Thymus (tissue), 11 donors: Measurements from ENCODE around the gene TENM3. TPM values are rescaled to one million over a fixed set of nuclear protein-coding genes. Genes with fewer than 3 reads are reported as not detected.

Experiments used
- DNase-seq, 9 donors: peaks; one replicate each; pipeline ENCODE4 v3.0.0-alpha.2; 2013; ENCODE audit warnings: low spot score in 9 of 9, low read depth in 6 of 9, missing footprints in 1 of 9
- H3K27ac ChIP-seq, 2 donors: one replicate each; pipeline ENCODE4 v1.5.1; 2013; ENCODE audit warnings: control low read depth in 1 of 2, low read depth in 1 of 2, low read length in 1 of 2, mild to moderate bottlenecking in 1 of 2, moderate library complexity in 1 of 2
- H3K27me3 ChIP-seq, 2 donors: one replicate each; pipeline ENCODE4 v1.5.1; 2013; ENCODE audit warnings: low read length in 1 of 2; ENCODE audit not compliant: control insufficient read depth in 2 of 2, insufficient read depth in 1 of 2
- H3K36me3 ChIP-seq, 2 donors: one replicate each; pipeline ENCODE4 v1.5.1; 2013; ENCODE audit warnings: low read length in 1 of 2, mild to moderate bottlenecking in 1 of 2, moderate library complexity in 1 of 2; ENCODE audit not compliant: control insufficient read depth in 2 of 2, insufficient read depth in 2 of 2
- H3K4me1 ChIP-seq, 2 donors: one replicate each; pipeline ENCODE4 v1.5.1; 2013; ENCODE audit warnings: low read length in 2 of 2; ENCODE audit not compliant: control insufficient read depth in 2 of 2, insufficient read depth in 2 of 2
- H3K4me3 ChIP-seq, 2 donors: one replicate each; pipeline ENCODE4 v1.5.1; 2013; ENCODE audit warnings: low read length in 2 of 2, control low read depth in 1 of 2, mild to moderate bottlenecking in 1 of 2
- H3K9me3 ChIP-seq, 2 donors: one replicate each; pipeline ENCODE4 v1.5.1; 2013; ENCODE audit warnings: low read length in 1 of 2, mild to moderate bottlenecking in 1 of 2; ENCODE audit not compliant: control insufficient read depth in 2 of 2, insufficient read depth in 1 of 2
- WGBS: extraction: QIAGEN DNeasy Blood & Tissue Kit; methylation state at CpG from one replicate; pipeline ENCODE4 v1.1.7; 2013; 5-methylcytosine and 5-hydroxymethylcytosine counted together
- polyA plus RNA-seq: library from polyadenylated mRNA; stranded (reverse); fragments of 200-250 nt; gene quantifications from one replicate; pipeline ENCODE4 v1.2.3, GENCODE V29; 2013
- total RNA-seq: library from RNA; stranded (reverse); fragments of 120-200 nt; gene quantifications from one replicate; pipeline ENCODE4 v1.2.4, GENCODE V29; 2013
- donor health status: healthy.

Gene TENM3
- total and polyA plus RNA-seq, 2 donors: 2.1 to 9.5 TPM

DNA sequence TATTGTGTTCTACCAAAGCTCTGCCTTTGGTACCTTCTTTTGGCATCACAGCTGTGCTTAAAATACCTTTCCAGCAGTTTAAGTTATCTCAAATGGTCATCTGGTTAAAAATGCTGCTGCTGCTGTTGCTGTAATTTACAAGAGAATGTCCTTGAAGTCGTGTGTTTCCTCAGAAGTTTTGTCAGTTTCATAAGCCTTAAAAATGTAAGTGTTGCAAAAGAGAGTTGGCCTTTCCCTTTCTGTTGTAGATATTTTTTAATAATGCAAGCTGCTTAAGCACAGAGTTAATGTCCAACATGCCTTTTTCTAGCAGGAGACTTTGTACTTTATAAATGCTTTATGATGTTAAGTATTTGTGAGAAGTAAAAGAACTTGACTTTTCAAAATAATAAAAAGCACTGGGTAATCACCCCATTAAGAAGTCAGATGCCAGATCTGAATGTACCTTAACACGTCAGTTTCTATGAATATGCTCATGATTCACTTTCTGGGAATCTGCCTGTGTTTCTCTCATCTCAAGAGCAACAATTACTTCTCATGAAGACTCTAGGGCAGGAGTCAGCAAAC lies 35.3 kb upstream of the TENM3 start:
- no peak for DNase-seq
- Histone ChIP-seq H3K9me3 (no peaks in the 10 kb centered on the region), H3K36me3 (no peaks in the 10 kb centered on the region), H3K4me1 (no peaks in the 10 kb centered on the region), H3K27ac (no peak overlapping the region), H3K27me3 (no peaks in the 10 kb centered on the region), H3K4me3 (no peak overlapping the region)
- 54% methylated on average over 2 of the region's 2 CpGs for WGBS

DNA sequence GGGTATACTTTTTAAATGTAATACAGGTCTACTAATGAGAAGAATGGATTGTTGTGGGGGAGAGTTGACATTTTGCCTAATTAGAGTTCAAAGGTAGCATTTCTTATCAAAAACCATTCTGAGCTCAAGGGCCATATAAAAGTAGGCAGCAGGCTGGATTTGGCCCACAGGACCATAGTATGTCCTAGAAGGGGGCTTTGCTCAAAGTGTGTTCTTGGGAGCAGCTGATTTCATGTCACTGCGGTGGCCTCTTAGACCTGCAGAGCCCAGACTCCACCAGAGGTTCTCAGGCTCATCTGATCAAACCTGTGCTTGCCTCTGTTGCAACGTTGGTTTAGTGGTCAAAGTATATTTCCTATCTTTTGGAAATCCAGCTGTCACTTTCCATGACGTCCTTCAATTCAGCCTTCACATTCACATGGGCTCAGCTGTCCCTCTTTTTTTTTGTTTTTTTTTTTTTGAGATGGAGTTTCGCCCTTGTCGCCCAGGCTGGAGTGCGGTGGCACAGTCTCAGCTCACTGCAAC lies 34.6 kb upstream of the TENM3 start:
- WGBS: 94% methylated on average over 6 of the region's 6 CpGs
- Histone ChIP-seq H3K27me3 (no peaks in the 10 kb centered on the region), H3K4me1 (no peaks in the 10 kb centered on the region), H3K36me3 (no peaks in the 10 kb centered on the region), H3K9me3 (no peaks in the 10 kb centered on the region), H3K4me3 (no peak overlapping the region), H3K27ac (no peak overlapping the region)
- no peak for DNase-seq

DNA sequence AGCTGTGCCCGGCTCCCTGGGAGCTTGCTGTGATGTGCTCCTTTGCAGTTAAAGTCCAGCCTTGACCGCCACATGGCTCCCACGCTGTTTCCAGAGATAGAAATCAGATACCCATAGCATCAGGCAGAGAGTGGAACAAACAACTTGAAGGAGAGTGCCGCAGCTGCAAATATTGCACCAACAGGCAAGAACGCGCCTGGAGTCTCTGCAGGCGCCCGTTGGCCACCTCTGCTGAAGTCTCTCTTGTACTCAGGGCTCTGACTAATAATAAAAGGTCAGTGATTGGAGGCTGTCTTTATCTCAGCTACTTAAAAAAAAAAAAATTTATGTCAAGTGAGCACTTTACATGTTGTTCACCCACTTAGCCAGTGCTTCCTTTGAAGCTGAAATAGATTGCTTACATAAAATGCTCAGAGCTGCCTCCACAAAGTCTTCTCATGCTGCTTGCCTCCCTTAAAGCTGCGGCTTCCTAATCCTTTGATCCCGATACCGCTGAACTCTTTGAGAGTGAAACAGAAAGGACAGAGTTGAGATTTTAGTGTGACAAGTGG lies 30.9 kb upstream of the TENM3 start:
- 80% methylated on average over 11 of the region's 11 CpGs for WGBS
- Histone ChIP-seq H3K36me3 (no peaks in the 10 kb centered on the region), H3K4me3 (no peak overlapping the region), H3K27me3 (no peaks in the 10 kb centered on the region), H3K9me3 (no peaks in the 10 kb centered on the region), H3K27ac (no peak overlapping the region), H3K4me1 (no peaks in the 10 kb centered on the region)
- no peak for DNase-seq

DNA sequence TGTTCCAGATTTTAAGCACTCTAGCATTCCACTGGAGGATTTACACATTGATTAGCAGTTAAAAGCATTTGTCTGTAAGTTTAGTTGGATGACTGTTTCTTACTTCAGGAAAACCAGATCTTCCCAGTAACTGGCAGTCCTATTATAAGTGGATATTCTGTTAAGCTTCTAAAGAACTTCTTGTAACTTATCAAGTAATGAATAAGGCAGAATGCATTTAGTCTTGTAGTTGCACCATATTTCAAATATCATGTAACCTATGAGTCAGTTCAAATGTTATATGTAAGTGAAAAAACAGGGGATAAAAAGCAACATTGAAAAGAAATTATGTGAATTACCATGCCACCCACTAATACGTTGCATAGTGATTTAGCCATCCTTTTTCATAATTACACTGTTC lies 30.2 kb upstream of the TENM3 start:
- Histone ChIP-seq H3K4me3 (no peak overlapping the region), H3K27me3 (no peaks in the 10 kb centered on the region), H3K9me3 (no peaks in the 10 kb centered on the region), H3K27ac (no peak overlapping the region), H3K36me3 (no peaks in the 10 kb centered on the region), H3K4me1 (no peaks in the 10 kb centered on the region)
- no peak for DNase-seq
- WGBS: 86% methylated on average over 1 of the region's 1 CpG

DNA sequence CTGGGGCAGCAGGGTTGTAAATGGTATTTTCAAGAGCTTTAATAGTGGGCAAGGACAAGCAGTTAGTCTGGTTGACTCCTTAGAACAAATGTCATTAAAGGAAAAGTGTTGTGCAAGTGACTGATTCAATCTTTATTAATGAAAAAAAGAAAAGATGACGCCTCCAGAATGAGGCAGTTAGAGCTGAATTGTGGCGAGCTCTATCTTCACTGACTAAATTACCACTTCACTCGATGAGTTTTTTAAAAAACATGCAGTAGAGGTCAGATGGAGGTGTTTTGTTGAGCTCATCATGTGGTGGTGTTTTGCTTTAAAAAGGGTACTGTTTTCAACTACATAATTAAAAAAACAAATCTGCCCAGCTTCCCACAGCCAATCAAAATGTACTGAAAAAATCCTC lies 28.1 kb upstream of the TENM3 start:
- Histone ChIP-seq H3K27ac (no peak overlapping the region), H3K27me3 (no peaks in the 10 kb centered on the region), H3K36me3 (no peaks in the 10 kb centered on the region), H3K9me3 (no peaks in the 10 kb centered on the region), H3K4me1 (no peaks in the 10 kb centered on the region), H3K4me3 (no peak overlapping the region)
- 75% methylated on average over 3 of the region's 3 CpGs for WGBS
- DNase-seq: no peak

DNA sequence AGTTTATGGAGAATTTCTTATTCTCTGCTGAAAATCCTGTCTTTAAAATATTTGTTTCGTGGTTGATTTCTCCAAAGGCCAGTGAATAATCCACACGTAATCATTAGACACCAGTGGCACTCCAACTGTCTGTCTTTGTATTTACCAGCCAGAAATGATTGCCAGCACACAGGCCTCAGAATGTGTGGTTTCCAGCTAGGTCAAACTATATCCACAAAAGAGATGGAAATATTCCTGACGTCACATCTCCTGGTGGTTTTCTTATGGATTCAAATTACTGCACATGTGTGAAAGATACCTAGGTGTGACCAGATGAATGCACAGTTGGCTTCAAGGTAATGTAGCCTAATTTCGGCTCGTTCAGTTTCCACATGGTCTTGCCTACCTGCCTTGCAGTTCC lies 27.2 kb upstream of the TENM3 start:
- no peak for DNase-seq
- Histone ChIP-seq H3K9me3 (no peaks in the 10 kb centered on the region), H3K27ac (no peak overlapping the region), H3K4me1 (no peaks in the 10 kb centered on the region), H3K36me3 (no peaks in the 10 kb centered on the region), H3K4me3 (no peak overlapping the region), H3K27me3 (no peaks in the 10 kb centered on the region)
- 82% methylated on average over 5 of the region's 5 CpGs for WGBS

DNA sequence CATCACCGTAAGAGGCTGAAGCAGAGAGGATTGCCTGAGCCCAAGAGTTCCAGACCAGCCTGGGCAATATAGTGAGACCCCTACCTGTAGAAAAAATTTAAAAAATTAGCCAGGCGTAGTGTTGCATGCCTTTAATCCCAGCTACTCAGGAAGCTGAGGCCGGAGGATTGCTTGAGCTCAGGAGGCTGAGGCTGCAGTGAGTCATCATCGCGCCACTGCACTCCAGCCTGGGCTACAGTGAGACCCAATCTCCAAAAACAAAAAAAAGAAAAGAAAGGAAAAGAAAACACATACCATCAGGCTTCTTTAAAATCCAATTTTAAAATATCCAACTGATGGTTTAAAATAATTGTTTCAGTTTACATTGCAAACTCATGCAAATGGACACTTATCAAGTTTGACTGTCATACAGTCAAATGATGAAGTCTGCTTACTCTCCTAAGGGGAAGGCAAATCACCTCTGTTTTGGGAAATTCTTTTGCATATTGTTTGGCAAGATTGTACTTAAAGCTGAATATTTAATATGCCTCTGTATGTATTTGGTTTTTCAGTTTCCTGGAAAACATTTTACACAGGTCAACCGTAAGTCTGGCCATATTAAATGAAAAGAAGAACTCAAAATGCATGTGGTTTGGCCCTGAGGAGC lies 23.7 kb upstream of the TENM3 start:
- no peak for DNase-seq
- H3K9me3 ChIP-seq: no peaks in the 10 kb centered on the region
- WGBS: 92% methylated on average over 6 of the region's 6 CpGs

DNA sequence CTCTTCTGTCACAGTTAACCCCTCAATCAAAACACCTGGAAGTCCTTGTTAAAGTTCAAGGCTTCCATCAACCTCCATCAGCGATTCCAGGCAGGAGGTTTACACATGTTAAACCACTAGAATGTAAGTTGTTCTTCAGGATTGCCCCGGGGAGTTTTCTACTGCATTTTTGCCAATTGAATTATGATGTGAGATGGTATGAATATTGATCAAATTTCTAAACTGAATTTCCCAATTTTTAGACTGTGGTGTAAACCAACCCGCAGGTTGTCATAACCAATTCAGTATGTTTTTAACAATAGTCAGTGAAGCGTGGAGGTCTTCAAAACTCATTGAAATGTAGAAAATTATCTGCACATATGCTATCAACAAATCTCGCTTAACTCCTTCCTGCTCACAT lies 21.2 kb upstream of the TENM3 start:
- H3K4me3 ChIP-seq: no peak overlapping the region
- H3K9me3 ChIP-seq: no peaks in the 10 kb centered on the region
- no peaks in the 10 kb centered on the region for H3K36me3 ChIP-seq
- no peak overlapping the region for H3K27ac ChIP-seq
- no peak for DNase-seq
- WGBS: 89% methylated on average over 5 of the region's 5 CpGs
- no peaks in the 10 kb centered on the region for H3K27me3 ChIP-seq
- no peaks in the 10 kb centered on the region for H3K4me1 ChIP-seq

More for the DNA sequence above, 23.7 kb upstream of the TENM3 start:
- no peak overlapping the region for H3K27ac ChIP-seq
- no peaks in the 10 kb centered on the region for H3K4me1 ChIP-seq
- no peaks in the 10 kb centered on the region for H3K27me3 ChIP-seq
- no peak overlapping the region for H3K4me3 ChIP-seq
- H3K36me3 ChIP-seq: no peaks in the 10 kb centered on the region

DNA sequence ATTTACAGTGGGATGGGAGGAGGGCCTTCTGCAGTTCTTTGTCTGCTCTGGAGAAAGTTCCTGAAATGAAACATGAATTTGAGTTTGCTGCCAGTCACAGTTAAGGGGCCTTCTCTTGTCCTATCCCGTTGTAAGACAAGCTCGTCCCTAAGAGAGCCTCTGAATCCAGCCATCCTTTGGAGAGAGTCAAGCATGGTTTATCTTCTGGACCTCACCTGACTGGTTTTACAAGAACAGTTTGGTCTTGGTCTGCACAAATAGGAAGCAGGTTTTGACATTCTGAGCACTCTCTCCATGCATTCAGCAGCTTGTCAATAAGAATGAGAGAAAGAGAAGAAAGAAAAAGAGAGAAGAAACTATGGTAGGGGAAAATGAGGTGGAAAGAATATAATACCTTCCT lies 20.4 kb upstream of the TENM3 start:
- Histone ChIP-seq H3K4me3 (no peak overlapping the region), H3K27ac (no peak overlapping the region), H3K4me1 (no peaks in the 10 kb centered on the region), H3K27me3 (no peaks in the 10 kb centered on the region), H3K36me3 (no peaks in the 10 kb centered on the region), H3K9me3 (no peaks in the 10 kb centered on the region)
- WGBS: 84% methylated on average over 2 of the region's 2 CpGs
- DNase-seq: no peak
